GM18511 (cell line): ENCODE data around the gene HID1.
A peak's percentile ranks its signal among the peaks of the same experiment; 100 is the strongest.

Source experiments
- ATAC-seq: cut with Tn5 transposase; IDR thresholded peaks from one replicate; pipeline ENCODE4 v1.9.1; 2021; ENCODE audit warnings: mild to moderate bottlenecking, moderate library complexity; ENCODE audit not compliant: unreplicated experiment

Gene HID1

DNA sequence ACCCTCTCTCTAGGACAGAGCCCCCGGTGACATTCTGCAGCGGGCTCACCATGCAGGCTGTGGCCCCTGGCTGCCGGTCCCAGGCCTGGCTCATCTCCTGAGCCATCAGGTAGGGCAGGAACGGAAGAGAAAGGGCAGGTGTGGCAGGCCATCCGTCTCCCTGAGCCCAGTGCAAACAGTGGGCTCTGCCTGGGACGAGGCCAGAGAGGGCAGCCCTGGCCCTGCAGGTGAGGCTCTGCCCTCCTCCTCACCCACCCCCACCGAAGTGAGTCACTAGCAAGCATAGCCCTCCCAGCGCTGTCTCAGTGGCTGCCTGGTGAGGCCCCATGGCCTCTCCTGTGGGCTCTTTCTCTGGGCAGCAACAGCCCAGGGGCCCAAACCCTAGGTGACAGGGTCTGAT, 22.4 kb downstream of the HID1 start:
- ATAC-seq = no peak

GRCh38 chr17:74949455-74950115, 23.0 kb downstream of the HID1 start:
- ATAC-seq = no peak

GRCh38 chr17:74947041-74947754, 25.4 kb downstream of the HID1 start:
- ATAC-seq = no peak

GRCh38 chr17:74946641-74947040, 25.9 kb downstream of the HID1 start:
- ATAC-seq = no peak

GRCh38 chr17:74945543-74945942, 27.0 kb downstream of the HID1 start:
- peak; percentile 68 for ATAC-seq

DNA sequence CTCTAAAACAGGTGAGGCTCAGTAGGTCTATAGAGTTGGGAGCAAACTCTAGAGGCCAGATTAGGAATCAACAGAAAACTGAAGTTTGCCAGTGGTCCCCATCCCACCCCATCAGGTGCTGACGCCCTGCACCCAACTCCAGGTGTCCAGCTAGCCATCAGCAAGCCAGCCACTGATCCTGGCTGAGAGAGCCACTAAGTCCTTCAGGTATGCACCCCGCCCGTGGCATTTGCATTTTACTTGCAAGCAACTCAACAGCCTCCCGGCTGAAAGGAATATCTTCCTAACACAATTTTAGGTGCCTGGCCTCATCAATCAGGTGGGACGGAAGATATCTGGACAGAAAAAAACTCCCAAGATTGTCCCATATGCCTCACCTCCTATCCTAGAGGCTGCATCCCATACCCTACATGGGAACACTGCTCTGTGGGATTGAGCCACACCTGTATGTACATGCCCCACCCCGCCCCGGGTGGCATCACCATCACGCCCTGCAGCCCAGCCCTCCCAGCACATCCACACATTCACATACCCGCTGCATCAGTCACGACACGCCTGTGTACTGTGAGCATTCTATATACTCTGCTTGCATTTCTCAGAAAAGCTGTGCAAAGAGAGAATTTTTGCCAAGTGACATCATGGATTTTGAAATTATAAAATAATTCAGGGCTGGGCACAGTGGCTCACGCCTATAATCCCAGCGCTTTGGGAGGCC, 28.6 kb downstream of the HID1 start:
- no peak for ATAC-seq

DNA sequence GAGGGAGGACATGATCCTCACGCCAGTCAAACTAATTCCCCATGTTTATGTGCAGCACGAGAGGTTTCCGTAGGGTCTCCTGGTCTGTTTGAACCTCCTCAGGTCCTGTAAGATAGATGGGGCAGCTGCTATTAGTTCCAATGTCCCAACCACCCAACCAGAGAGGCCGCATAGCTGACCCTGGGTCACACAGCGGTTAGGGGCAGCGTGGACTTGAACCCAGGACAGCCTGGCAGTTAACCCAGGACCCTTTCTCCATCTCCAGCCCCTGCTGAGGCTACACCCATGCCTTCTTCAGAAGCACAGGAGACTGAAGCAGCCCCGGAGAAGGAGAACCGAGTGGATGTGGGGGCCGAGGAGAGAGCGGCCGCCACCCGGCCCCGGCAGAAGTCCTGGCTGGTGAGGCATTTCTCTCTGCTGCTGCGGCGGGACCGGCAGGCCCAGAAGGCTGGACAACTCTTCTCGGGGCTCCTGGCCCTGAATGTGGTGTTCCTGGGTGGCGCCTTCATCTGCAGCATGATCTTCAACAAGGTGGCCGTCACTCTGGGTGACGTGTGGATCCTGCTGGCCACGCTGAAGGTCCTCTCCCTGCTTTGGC, 31.3 kb downstream of the HID1 start:
- no peak for ATAC-seq

DNA sequence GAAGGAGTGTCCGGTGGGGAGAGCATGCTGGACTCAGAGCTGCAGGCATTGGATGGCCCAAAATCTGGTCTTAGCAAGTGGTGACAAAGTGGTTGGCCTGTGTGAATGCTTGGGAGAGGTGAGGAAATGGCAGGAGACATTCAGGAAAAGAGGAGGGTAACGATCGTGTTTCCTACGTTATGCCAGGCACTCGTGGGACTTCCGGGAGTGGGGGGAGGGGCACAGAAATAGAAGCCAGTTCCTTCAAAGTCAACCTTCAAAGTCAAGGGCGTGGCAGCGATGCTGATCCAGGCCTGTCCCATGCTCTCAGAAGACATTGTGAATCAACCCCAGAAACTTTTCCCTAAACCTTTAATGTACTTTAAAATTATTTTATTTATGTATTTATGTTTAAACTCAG, 33.0 kb downstream of the HID1 start:
- no peak for ATAC-seq

DNA sequence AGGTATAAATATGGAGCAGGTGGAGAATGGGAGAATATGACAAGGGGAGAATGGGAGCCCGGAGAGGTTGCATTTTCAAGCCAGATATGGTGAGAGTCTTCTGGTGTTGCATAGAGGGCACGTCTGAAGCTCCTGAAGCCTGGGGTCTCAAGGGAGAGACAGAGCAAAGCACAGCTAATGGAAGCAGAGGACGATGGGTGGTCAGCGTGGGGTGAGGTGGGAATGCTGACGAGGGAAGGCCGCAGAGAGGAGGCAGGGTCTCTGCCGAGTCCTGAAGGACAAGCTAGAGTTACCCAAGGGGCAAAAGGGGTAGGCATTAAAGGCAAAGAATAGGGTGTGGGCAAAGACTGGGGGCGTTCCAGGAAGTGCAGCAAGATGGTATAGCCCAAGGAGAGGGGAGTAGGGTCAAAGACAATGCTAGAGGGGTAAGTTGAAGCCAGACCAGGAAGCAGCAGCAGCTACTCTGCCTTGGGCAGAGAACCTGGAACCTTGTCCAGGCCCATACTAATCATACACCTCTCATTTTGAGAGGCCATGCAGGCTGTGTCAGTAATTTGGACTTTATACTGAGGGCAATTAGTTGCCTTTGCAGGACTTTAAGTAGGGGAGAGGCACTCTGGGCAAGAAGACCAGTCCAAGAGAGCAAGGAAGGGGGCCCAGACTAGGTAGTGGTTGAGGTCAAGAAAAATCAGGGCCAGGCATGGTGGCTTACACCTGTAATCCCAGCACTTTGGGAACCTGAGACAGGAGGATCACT, 34.2 kb downstream of the HID1 start:
- no peak for ATAC-seq

- no peak for ATAC-seq
These were observed 35.2 kb downstream of the HID1 start for GRCh38 chr17:74937064-74938051.

- no peak for ATAC-seq
These were observed 36.1 kb downstream of the HID1 start for GRCh38 chr17:74936470-74936799.

DNA sequence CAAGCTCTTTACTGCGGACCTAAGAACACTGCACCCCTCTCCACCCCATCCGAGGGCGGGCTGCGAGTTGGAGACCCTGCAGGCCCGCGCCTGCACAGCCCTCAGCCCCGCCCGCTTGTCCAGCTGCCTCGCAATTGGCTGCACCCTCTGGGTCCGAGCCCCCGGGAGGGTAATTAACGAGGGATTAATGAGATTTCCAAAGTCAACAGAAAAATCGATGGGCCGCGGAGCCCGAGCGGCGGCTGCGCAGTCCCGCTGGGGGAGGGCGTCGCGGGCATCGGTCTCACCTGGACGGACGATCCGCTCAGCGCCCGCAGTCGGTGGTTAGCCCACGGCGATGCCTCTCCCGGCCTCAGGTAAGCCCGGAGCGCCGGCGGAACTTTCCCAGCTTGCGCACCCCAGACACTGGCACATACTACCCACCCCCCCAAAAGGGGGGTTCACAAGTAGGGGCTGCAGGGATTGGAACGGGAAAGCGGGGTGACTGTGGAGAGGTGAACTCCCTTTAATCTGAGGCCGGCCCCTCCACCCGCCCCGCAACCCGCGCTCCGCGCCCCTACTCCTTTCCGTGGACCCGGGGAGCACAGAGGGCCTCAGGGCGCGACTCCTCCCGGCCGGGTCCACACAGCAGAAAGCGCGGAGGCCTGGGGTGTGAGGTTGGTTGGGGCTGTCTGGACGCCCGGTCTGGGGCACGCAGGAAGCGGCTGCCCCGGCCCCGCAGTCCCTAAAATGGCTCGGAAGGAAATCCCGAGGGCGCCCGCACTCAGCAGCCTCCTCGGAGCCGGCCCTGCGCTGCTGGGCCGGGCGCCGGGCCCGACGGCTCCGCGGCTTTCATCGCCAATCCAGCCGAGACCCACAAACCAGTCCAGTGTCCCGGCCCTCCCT, 36.7 kb downstream of the HID1 start, which contains the start of gene OTOP3:
TSS of gene OTOP3 (plus strand) at position 314 of the 885 bp plus-strand sequence. CDS start at position 338, 24 bp downstream.
- ATAC-seq = no peak

DNA sequence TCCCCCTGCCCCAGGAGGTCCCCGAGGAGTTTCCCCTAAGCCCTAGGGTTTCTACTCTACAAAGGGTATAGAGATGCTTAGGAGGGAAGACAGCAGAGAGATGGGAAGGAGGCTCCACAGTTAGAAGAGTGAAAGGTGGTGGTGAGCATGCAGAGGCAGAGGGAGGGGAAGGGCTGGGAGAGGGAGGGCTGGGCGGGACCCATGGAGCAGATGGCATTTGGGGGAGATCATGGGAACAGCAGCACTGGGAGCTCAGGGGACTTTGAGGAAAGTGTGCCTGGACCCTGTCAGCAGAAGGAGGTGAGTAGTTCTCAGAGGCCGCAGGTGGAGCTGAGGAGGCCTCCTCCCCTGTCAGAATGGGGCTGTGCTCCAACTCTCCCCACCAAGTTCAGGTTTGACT, 37.5 kb downstream of the HID1 start:
- ATAC-seq = no peak

- no peak for ATAC-seq
These were observed 42.0 kb downstream of the HID1 start for GRCh38 chr17:74930535-74931036.

GRCh38 chr17:74928786-74929185, 43.8 kb downstream of the HID1 start:
- ATAC-seq = no peak

GRCh38 chr17:74925242-74925641, 47.3 kb downstream of the HID1 start:
- ATAC-seq = no peak

- ATAC-seq = no peak
These were observed 48.2 kb downstream of the HID1 start, which contains the start of gene OTOP2 for GRCh38 chr17:74924250-74924948. OTOP2 (plus strand) TSS chr17:74924273; CDS start chr17:74924633, 360 bp downstream.
